Activated CD4-positive, alpha-beta memory T cell treated with anti-CD3 and anti-CD28 coated beads for 36 hours (primary cell): ENCODE measurements around the gene DRGX. TPM values are rescaled to one million over a fixed set of nuclear protein-coding genes. Genes with fewer than 3 reads are reported as not detected.
A peak's percentile ranks its signal among the peaks of the same experiment; 100 is the strongest.

ENCODE experiments used
- CTCF ChIA-PET: fragments of 350-600 bp; sonication (Branson Sonifier 250); formaldehyde crosslinking; loops from one replicate; lab custom pipeline; 2021; ENCODE audit warnings: antibody characterized with exemption, inconsistent platforms; lab: Charles Lee
- POLR2A ChIA-PET: fragments of 350-600 bp; sonication (Branson Sonifier 250); formaldehyde crosslinking; loops from one replicate; lab custom pipeline; 2021; ENCODE audit warnings: antibody characterized with exemption; lab: Charles Lee
- DNase-seq: peaks from one replicate; pipeline ENCODE4 v3.0.0-alpha.2; 2020
- H3K27ac Mint-ChIP-seq: one replicate; pipeline ENCODE4 v1.8.0; 2021; ENCODE audit warnings: mixed read lengths
- H3K27me3 Mint-ChIP-seq: one replicate; pipeline ENCODE4 v1.8.0; 2021; ENCODE audit warnings: mixed read lengths
- H3K36me3 Mint-ChIP-seq: one replicate; pipeline ENCODE4 v1.8.0; 2021; ENCODE audit warnings: mixed read lengths
- H3K4me1 Mint-ChIP-seq: one replicate; pipeline ENCODE4 v1.8.0; 2021; ENCODE audit warnings: low read depth, mixed read lengths
- H3K4me3 Mint-ChIP-seq: one replicate; pipeline ENCODE4 v1.8.0; 2021; ENCODE audit warnings: mild to moderate bottlenecking, mixed read lengths
- H3K9me3 Mint-ChIP-seq: one replicate; pipeline ENCODE4 v1.8.0; 2021; ENCODE audit warnings: mixed read lengths
- intact Hi-C: fragments of 100-400 bp; cut with micrococcal nuclease; formaldehyde crosslinking; loops from one replicate; pipeline ENCODE4 v1.15.1; 2023
- total RNA-seq, 2 experiments: library from RNA; stranded (reverse); gene quantifications; one replicate each; pipeline ENCODE4 v1.2.3, GENCODE V29; 2021

Gene DRGX
- total RNA-seq, 2 experiments from 2014 or later, result not detected

DNA sequence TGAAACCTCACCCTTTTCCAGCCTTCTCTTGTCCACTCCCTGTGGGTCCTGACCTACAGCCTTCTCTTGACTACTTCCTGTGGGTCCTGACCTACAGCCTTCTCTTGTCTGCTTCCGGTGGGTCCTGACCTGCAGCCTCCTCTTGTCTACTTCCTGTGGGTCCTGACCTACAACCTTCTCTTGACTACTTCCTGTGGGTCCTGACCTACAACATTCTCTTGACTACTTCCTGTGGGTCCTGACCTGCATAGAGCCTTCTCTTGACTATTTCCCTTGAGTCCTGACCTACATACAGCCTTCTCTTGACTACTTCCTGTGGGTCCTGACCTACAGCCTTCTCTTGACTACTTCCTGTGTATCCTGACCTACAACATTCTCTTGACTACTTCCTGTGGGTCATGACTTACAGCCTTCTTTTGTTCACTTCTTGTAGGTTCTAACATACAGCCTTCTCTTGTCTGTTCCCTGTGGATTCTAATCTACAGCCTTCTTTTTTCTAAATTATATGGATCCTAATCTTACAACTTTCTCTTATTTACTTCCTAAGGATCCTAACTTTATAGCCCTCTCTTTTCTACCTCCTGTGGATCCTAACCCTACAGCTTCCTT is 60.4 kb downstream of the DRGX start:
- POLR2A ChIA-PET, result no interaction called here
- no peak overlapping the region for H3K4me3 Mint-ChIP-seq

GRCh38 chr10:49334964-49335363 is 60.9 kb downstream of the DRGX start:
- peaks cover 10% of the 10 kb centered on the region for H3K4me1 Mint-ChIP-seq
- H3K27ac Mint-ChIP-seq, result no peak overlapping the region
- ChIA-PET POLR2A (no interaction called here), CTCF (no interaction called here)
- no peak for DNase-seq
- intact Hi-C loops, result no loop called here
- peaks cover 4% of the 10 kb centered on the region for H3K27me3 Mint-ChIP-seq
- no peak overlapping the region for H3K4me3 Mint-ChIP-seq
- H3K9me3 Mint-ChIP-seq, result peaks cover 15% of the 10 kb centered on the region
- H3K36me3 Mint-ChIP-seq, result peaks cover 5% of the 10 kb centered on the region

More for the DNA sequence above, 60.4 kb downstream of the DRGX start:
- Mint-ChIP-seq H3K9me3 (peaks cover 15% of the 10 kb centered on the region), H3K27ac (peak overlapping the region; percentile 10), H3K36me3 (peaks cover 5% of the 10 kb centered on the region), H3K27me3 (peaks cover 4% of the 10 kb centered on the region), H3K4me1 (peaks cover 10% of the 10 kb centered on the region)
- CTCF ChIA-PET, result no interaction called here
- DNase-seq, result no peak
- intact Hi-C loops, result no loop called here

- H3K27ac Mint-ChIP-seq, result no peak overlapping the region
- POLR2A ChIA-PET, result no interaction called here
- no peak overlapping the region for H3K4me3 Mint-ChIP-seq
Observed at GRCh38 chr10:49333192-49333591, 62.7 kb downstream of the DRGX start.

DNA sequence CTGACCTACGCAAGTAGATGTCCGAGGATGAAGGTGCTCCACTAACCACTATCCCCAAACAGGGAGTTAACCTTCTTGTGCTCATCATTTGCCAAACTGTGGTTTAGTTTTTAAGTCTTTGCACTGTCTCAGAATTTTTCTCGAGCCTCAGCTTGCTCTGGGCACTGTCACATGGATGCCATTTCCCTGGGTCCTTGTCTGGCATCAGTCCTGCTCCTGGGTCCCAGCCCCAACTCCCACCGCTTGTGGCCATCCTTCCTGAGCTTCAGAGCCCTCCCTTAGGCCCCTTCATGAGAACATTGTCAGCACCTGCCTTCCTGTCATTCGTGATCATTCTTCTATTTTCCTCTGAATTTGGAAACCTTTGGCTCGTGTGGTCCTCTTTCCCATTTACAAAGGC is 63.1 kb downstream of the DRGX start:
- H3K36me3 Mint-ChIP-seq, result peaks cover 5% of the 10 kb centered on the region
- H3K9me3 Mint-ChIP-seq, result peaks cover 15% of the 10 kb centered on the region
- H3K27me3 Mint-ChIP-seq, result peaks cover 2% of the 10 kb centered on the region
- CTCF ChIA-PET, result no interaction called here
- POLR2A ChIA-PET, result no interaction called here
- peaks cover 10% of the 10 kb centered on the region for H3K4me1 Mint-ChIP-seq
- H3K4me3 Mint-ChIP-seq, result no peak overlapping the region
- no peak for DNase-seq
- no peak overlapping the region for H3K27ac Mint-ChIP-seq
- intact Hi-C loops, result no loop called here

More at GRCh38 chr10:49333192-49333591, 62.7 kb downstream of the DRGX start:
- DNase-seq, result no peak
- peaks cover 5% of the 10 kb centered on the region for H3K36me3 Mint-ChIP-seq
- intact Hi-C loops, result no loop called here
- CTCF ChIA-PET, result no interaction called here
- peaks cover 15% of the 10 kb centered on the region for H3K9me3 Mint-ChIP-seq
- H3K4me1 Mint-ChIP-seq, result peaks cover 10% of the 10 kb centered on the region
- peaks cover 3% of the 10 kb centered on the region for H3K27me3 Mint-ChIP-seq

DNA sequence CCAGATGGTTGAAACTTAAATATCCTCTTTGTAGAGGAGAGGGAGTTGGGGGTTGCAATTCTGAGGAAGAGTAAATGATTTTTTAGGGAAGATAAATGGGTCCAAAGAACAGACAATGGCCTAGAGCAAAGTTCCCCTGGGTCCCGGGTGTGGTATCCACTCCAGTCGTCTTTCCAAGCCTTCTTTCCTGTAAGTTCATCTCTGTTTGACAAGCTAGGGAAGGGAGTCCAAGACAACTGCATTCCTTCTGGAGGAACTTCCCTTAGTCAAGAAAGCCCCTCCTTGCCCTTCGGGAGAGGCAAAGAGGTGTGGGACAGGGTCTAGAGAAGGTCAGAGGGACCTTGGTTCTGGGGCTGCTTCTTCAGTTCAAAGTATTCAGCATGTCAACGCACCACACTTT is 63.6 kb downstream of the DRGX start:
- Mint-ChIP-seq H3K4me1 (peaks cover 10% of the 10 kb centered on the region), H3K27ac (no peak overlapping the region), H3K27me3 (no peaks in the 10 kb centered on the region), H3K36me3 (peaks cover 5% of the 10 kb centered on the region), H3K4me3 (no peak overlapping the region), H3K9me3 (peaks cover 15% of the 10 kb centered on the region)
- DNase-seq, result no peak
- CTCF ChIA-PET, result no interaction called here
- intact Hi-C loops, result no loop called here
- POLR2A ChIA-PET, result no interaction called here

DNA sequence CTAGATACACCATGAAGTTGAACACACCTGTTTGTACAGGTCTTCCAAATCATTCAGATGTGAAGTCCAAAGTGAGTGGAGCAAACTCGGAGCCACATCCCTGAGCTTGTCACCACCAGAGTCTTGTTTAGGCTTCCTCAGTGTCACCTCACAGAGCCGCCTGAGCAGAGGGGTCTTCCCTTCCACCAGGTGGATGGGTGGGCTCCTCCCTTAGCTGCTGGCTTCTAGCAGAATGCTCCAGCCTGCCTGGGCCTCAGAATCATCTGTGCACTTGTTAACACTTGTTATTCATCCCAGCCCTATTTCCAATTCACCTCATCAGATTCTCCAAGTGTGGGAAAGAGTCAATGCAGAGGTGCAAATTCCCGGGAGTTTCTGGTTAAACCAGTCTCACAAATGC is 64.5 kb downstream of the DRGX start:
- H3K4me3 Mint-ChIP-seq, result no peak overlapping the region
- H3K9me3 Mint-ChIP-seq, result peaks cover 15% of the 10 kb centered on the region
- peaks cover 5% of the 10 kb centered on the region for H3K36me3 Mint-ChIP-seq
- peaks cover 10% of the 10 kb centered on the region for H3K4me1 Mint-ChIP-seq
- no peak overlapping the region for H3K27ac Mint-ChIP-seq
- ChIA-PET POLR2A (no interaction called here), CTCF (no interaction called here)
- intact Hi-C loops, result no loop called here
- no peak for DNase-seq
- H3K27me3 Mint-ChIP-seq, result no peaks in the 10 kb centered on the region

DNA sequence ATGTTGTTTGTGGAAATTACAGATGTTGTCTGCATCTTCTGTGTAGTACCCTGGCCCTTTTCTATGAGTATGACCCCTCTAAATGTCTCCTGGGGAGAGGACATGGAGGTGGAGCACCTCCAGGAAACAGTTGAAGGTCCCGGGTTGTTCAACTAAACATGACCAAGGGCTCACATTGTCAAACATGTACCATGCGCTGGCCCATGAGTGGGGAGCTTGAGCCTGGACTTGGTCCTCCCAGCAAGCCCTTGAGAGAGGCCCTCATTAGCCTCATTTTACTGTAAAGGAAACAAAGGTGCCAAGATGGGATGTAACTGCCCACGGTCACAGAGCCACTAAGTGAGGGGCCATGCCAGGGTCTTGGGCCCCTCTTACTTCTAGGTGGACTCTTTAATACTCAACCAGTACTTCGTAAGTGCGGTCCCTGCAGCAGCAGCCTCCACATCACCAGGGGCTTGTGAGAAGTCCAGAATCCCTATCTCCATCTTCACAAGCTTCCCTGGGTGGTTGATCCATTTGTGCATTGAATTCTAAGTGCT is 65.7 kb downstream of the DRGX start:
- intact Hi-C loops, result no loop called here
- DNase-seq, result no peak
- H3K27ac Mint-ChIP-seq, result no peak overlapping the region
- peaks cover 3% of the 10 kb centered on the region for H3K36me3 Mint-ChIP-seq
- CTCF ChIA-PET, result no interaction called here
- POLR2A ChIA-PET, result no interaction called here
- no peak overlapping the region for H3K4me3 Mint-ChIP-seq
- H3K9me3 Mint-ChIP-seq, result peaks cover 5% of the 10 kb centered on the region
- H3K4me1 Mint-ChIP-seq, result peaks cover 6% of the 10 kb centered on the region
- no peaks in the 10 kb centered on the region for H3K27me3 Mint-ChIP-seq

GRCh38 chr10:49329146-49329505 is 66.8 kb downstream of the DRGX start:
- H3K9me3 Mint-ChIP-seq, result no peaks in the 10 kb centered on the region
- ChIA-PET CTCF (no interaction called here), POLR2A (no interaction called here)
- H3K36me3 Mint-ChIP-seq, result no peaks in the 10 kb centered on the region
- H3K4me1 Mint-ChIP-seq, result no peaks in the 10 kb centered on the region
- no peaks in the 10 kb centered on the region for H3K27me3 Mint-ChIP-seq
- no peak for DNase-seq
- intact Hi-C loops, result no loop called here
- H3K27ac Mint-ChIP-seq, result no peak overlapping the region
- H3K4me3 Mint-ChIP-seq, result no peak overlapping the region

GRCh38 chr10:49328401-49329145 is 67.3 kb downstream of the DRGX start:
- Mint-ChIP-seq H3K27ac (no peak overlapping the region), H3K9me3 (no peaks in the 10 kb centered on the region), H3K27me3 (no peaks in the 10 kb centered on the region), H3K4me3 (no peak overlapping the region), H3K4me1 (no peaks in the 10 kb centered on the region), H3K36me3 (no peaks in the 10 kb centered on the region)
- CTCF ChIA-PET, result interaction anchor here (1.4 kb wide), 1 partner anchor 79 kb away, joined by 3 read pairs; no protein-coding TSS in a partner anchor
- intact Hi-C loops, result no loop called here
- no peak for DNase-seq
- POLR2A ChIA-PET, result no interaction called here

DNA sequence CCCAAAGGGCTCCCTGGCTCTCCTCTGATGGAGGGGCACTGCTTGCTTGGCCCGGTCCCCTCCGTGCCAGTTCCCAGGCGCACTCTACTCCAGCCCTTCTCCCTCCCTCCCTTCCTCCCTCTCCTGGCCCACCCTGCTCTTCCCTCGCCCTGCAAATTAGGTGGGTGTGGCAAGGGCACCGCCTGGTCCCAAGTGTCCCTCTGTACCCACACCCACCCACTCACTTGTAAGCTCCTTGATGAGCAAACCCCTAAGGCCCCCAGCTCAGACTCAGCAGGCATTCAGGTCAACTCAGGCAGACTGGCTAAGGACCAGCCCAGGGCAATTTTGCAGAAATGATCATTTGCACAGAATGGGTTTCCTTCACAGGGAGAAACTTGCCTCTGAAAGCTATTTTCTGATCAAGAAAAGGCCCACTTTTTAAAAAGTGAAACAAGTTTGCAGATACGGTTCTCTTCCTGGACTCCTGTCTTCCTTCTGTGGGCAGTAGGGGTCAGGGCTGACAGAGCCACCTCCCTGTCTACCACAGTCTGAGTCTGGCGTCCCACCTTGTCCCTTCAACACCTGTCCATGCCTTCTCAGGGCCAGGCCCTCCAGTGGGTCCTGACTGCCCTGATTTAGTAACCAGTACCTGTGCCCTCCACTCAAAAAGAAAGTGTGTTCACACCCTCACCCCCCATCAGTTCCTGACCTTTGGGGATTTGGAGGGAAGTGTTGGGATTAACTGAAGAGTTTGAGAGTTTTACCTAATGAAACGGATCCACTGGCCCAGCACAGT is 68.7 kb downstream of the DRGX start:
- ChIA-PET POLR2A (no interaction called here), CTCF (interaction anchor here (1.4 kb wide), 1 partner anchor 80 kb away, joined by 3 read pairs; no protein-coding TSS in a partner anchor)
- no peaks in the 10 kb centered on the region for H3K4me1 Mint-ChIP-seq
- H3K4me3 Mint-ChIP-seq, result no peak overlapping the region
- H3K27ac Mint-ChIP-seq, result no peak overlapping the region
- H3K36me3 Mint-ChIP-seq, result no peaks in the 10 kb centered on the region
- DNase-seq, result no peak
- no peaks in the 10 kb centered on the region for H3K9me3 Mint-ChIP-seq
- intact Hi-C loops, result no loop called here
- H3K27me3 Mint-ChIP-seq, result no peaks in the 10 kb centered on the region

DNA sequence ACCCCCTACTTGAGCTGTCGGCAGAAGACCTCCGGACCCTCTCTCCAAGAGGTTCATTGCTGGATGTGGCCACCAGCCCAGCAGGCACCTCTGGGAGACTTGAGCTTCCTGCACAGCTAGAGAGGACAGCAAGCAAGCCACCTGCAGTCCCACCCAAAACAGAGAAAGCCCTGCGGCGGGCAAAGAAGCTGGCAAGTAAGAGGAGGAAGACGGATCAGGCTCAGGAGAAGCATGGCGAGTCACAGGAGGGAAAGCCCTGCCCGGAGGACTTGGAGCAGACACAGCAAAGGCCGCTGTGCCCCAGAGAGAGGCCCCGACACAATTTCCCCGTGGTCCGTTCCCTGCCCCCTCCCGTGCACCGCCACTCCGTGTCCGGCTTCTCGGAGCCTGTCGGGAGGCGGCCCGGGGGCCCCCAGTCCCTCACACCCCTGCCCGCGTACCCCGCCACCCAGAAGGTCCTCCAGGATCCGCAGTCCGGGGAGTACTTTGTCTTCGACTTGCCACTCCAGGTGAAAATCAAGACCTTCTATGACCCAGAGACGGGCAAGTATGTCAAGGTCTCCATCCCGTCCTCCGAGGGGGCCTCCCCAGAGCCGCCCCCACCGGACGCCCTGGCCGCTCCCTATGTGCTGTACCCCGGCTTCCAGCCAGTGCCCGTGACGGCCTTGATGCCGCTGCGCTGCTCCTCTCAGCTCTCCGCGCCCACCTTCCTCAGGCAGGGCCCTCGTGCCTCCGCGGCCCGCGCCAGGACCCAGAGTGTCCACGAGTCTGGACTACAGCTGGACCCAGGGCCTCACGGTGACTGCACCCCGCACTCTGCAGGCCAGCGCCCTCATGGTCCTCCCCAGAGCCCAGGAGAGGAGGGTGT is 69.7 kb downstream of the DRGX start:
- DNase-seq, result no peak
- Mint-ChIP-seq H3K27me3 (no peaks in the 10 kb centered on the region), H3K27ac (no peak overlapping the region), H3K4me1 (no peaks in the 10 kb centered on the region), H3K4me3 (no peak overlapping the region), H3K9me3 (no peaks in the 10 kb centered on the region), H3K36me3 (no peaks in the 10 kb centered on the region)
- CTCF ChIA-PET, result no interaction called here
- POLR2A ChIA-PET, result no interaction called here
- intact Hi-C loops, result no loop called here
